GM12878 (cell line): Measurements from ENCODE around the gene TMEM182. TPM values are rescaled to one million over a fixed set of nuclear protein-coding genes. Genes with fewer than 3 reads are reported as not detected.

ENCODE experiments used
- ATAC-seq: fragments of 200-7000 bp; cut with Tn5 transposase; 3 replicates; pipeline ENCODE4 v1.9.1; 2020; ENCODE audit warnings: mild to moderate bottlenecking, moderate library complexity
- BruUV-seq: library from RNA; stranded (reverse); fragments of 400-500 nt; replicated peaks from 2 replicates; lab custom pipeline; 2021; lab: Mats Ljungman, UMichigan
- CTCF ChIA-PET: fragments of 300-600 bp; sonication (Branson Sonifier 250); formaldehyde crosslinking; extraction: SDS; loops from one replicate; lab custom pipeline; 2021; ENCODE audit warnings: inconsistent platforms; lab: Yijun Ruan, JAX
- POLR2A ChIA-PET: fragments of 350-600 bp; formaldehyde crosslinking; extraction: SDS; loops from one replicate; lab custom pipeline; 2021; ENCODE audit warnings: inconsistent platforms; lab: Charles Lee
- RAD21 ChIA-PET: fragments of 300-600 bp; sonication (Branson Sonifier 250); formaldehyde crosslinking; loops from one replicate; lab custom pipeline; 2023; ENCODE audit warnings: antibody characterized with exemption; ENCODE audit not compliant: unreplicated experiment; lab: Charles Lee
- SMC1A ChIA-PET: fragments of 300-600 bp; sonication (Branson Sonifier 250); formaldehyde crosslinking; loops from one replicate; lab custom pipeline; 2023; ENCODE audit not compliant: unreplicated experiment, uncharacterized antibody; lab: Charles Lee
- DNase-seq: peaks from one replicate; pipeline ENCODE4 v3.0.0-alpha.2; 2011; ENCODE audit warnings: low read depth, low spot score
- FAIRE-seq: peaks from 3 replicates; lab custom pipeline; 2011; peaks lifted over from hg19 to GRCh38; lab: Jason Lieb, UNC
- H2AFZ ChIP-seq: 2 replicates; pipeline ENCODE4 v1.6.0; 2011; ENCODE audit warnings: low read depth, low read length, control low read depth; ENCODE audit not compliant: control insufficient read depth
- H3K27ac ChIP-seq: 2 replicates; pipeline ENCODE4 v1.5.1; 2011; ENCODE audit warnings: control low read depth; ENCODE audit not compliant: control insufficient read depth, insufficient read depth
- H3K27me3 ChIP-seq, 2 experiments: replicated peaks in 1 of 2; 2 replicates each; pipeline versions ENCODE4 v1.6.0 to v1.6.1; 2011; ENCODE audit warnings: low read length in 1 of 2; ENCODE audit not compliant: control insufficient read depth in 2 of 2, insufficient read depth in 2 of 2
- H3K36me3 ChIP-seq, 2 experiments: 2 replicates each; pipeline ENCODE4 v1.5.1; 2011; ENCODE audit warnings: low read length in 1 of 2; ENCODE audit not compliant: control insufficient read depth in 2 of 2, insufficient read depth in 2 of 2
- H3K4me1 ChIP-seq: 2 replicates; pipeline ENCODE4 v1.6.1; 2011; ENCODE audit warnings: mild to moderate bottlenecking, low read length, moderate library complexity, mixed read lengths; ENCODE audit not compliant: control insufficient read depth, insufficient read depth
- H3K4me2 ChIP-seq: 2 replicates; pipeline ENCODE4 v1.6.0; 2011; ENCODE audit warnings: control low read depth; ENCODE audit not compliant: control insufficient read depth, insufficient read depth
- H3K4me3 ChIP-seq: fragments of 200-600 bp; sonication (generic); 2 replicates; pipeline ENCODE4 v1.5.1; 2016
- H3K79me2 ChIP-seq: 2 replicates; pipeline ENCODE4 v1.6.0; 2011; ENCODE audit warnings: low read length; ENCODE audit not compliant: control insufficient read depth, insufficient read depth
- H3K9ac ChIP-seq: 2 replicates; pipeline ENCODE4 v1.8.0; 2011; ENCODE audit warnings: low read length, control low read depth, mixed read lengths; ENCODE audit not compliant: control insufficient read depth, insufficient read depth
- H3K9me3 ChIP-seq: replicated peaks from 3 replicates; pipeline ENCODE4 v1.5.1; 2011; ENCODE audit warnings: mild to moderate bottlenecking, low read length; ENCODE audit not compliant: control insufficient read depth, insufficient read depth
- H4K20me1 ChIP-seq: 2 replicates; pipeline ENCODE4 v1.6.0; 2011; ENCODE audit not compliant: control insufficient read depth, insufficient read depth
- GABPA ChIP-seq: IDR thresholded peaks from 2 replicates; pipeline ENCODE4 v1.6.1; 2014; ENCODE audit warnings: antibody characterized with exemption, low read depth, mild to moderate bottlenecking, inconsistent platforms
- IKZF1 ChIP-seq: fragments of 450-650 bp; conservative IDR thresholded peaks from 2 replicates; pipeline ENCODE4 v1.6.1; 2017; ENCODE audit warnings: antibody characterized with exemption, mild to moderate bottlenecking
- IRF3 ChIP-seq: fragments of 450-650 bp; IDR thresholded peaks from 2 replicates; pipeline ENCODE4 v1.6.1; 2014; ENCODE audit warnings: mild to moderate bottlenecking
- NBN ChIP-seq: fragments of 450-650 bp; IDR thresholded peaks from 2 replicates; pipeline ENCODE4 v1.6.1; 2016
- RFX5 ChIP-seq: IDR thresholded peaks from 2 replicates; pipeline ENCODE4 v1.6.1; 2011; ENCODE audit warnings: low read depth, low read length, improper control_type of control experiment
- SMC3 ChIP-seq: IDR thresholded peaks from 2 replicates; pipeline ENCODE4 v1.6.1; 2011; ENCODE audit warnings: low read length, improper control_type of control experiment, borderline replicate concordance
- TCF12 ChIP-seq: IDR thresholded peaks from 2 replicates; pipeline ENCODE4 v1.6.1; 2011; ENCODE audit warnings: low read depth, mild to moderate bottlenecking, low read length
- ZNF207 ChIP-seq: fragments of 450-650 bp; IDR thresholded peaks from 2 replicates; pipeline ENCODE4 v1.6.1; 2014; ENCODE audit warnings: antibody characterized with exemption, mild to moderate bottlenecking, borderline replicate concordance
- ZNF24 ChIP-seq: fragments of 450-650 bp; IDR thresholded peaks from 2 replicates; pipeline ENCODE4 v1.6.1; 2017; ENCODE audit warnings: antibody characterized with exemption, mild to moderate bottlenecking
- WGBS: methylation state at CpG from one replicate; pipeline ENCODE4 v1.1.6; 2016; ENCODE audit warnings: low lambda C conversion rate; ENCODE audit not compliant: insufficient replicate concordance, insufficient coverage; ENCODE audit errors: missing lambda C conversion rate; 5-methylcytosine and 5-hydroxymethylcytosine counted together
- in situ Hi-C: fragments of 300-500 bp; cut with MboI; formaldehyde crosslinking; loops from 9 replicates; pipeline ENCODE4 v1.14.3; 2018; ENCODE audit warnings: mixed read lengths
- intact Hi-C: fragments of 100-400 bp; cut with micrococcal nuclease; formaldehyde crosslinking; loops from one replicate; pipeline ENCODE4 v1.14.2; 2022; ENCODE audit not compliant: unreplicated experiment
- polyA plus RNA-seq, 11 experiments: library from polyadenylated mRNA; depleted of rRNA in 4 of 11; unstranded in 6 of 11; stranded (reverse) in 5 of 11; fragments of >200 nt; fragmentation: Nextera tagmentation in 4 of 11; fragmentation: Illumina TruSeq in 1 of 11; extraction: Ambion mirVana in 4 of 11; extraction: Trizol in 1 of 11; gene quantifications; 1 replicate in 1 of 11; 2 replicates in 10 of 11; pipeline versions ENCODE4 v1.2.1 to v1.2.3, GENCODE V29; 2011 to 2016; ENCODE audit warnings: inconsistent platforms in 2 of 11, missing spikeins in 2 of 11, low read depth in 1 of 11
- total RNA-seq, 4 experiments: library from RNA; depleted of rRNA in 3 of 4; stranded (reverse); fragments of >200 nt in 3 of 4; fragmentation: Illumina TruSeq in 1 of 4; extraction: Trizol in 1 of 4; gene quantifications; 2 replicates each; pipeline versions ENCODE4 v1.2.1 to v1.2.3, GENCODE V29; 2013 to 2021

The TMEM182 gene
- total and polyA plus RNA-seq, 10 of the 15 experiments (the other 5 are each of a cell fraction or from before 2014, with no cell fraction given), result 1.8 to 5.4 (median 3.1) TPM

GRCh38 chr2:102843764-102844443 lies 82.1 kb downstream of the TMEM182 start:
- peaks cover 0 to 1% of the 10 kb centered on the region in 2 experiments; a peak in 2 of 4 replicates for H3K27me3 ChIP-seq
- ChIA-PET SMC1A (no interaction called here), POLR2A (no interaction called here), CTCF (interaction anchor here (1.3 kb wide), 1 partner anchor 318 kb away, joined by 3 read pairs; no protein-coding TSS in a partner anchor), RAD21 (no interaction called here)
- no peak for FAIRE-seq
- H3K9me3 ChIP-seq, result no peaks in the 10 kb centered on the region
- no peaks in the 10 kb centered on the region for H3K4me1 ChIP-seq
- H3K4me2 ChIP-seq, result no peak overlapping the region
- no peaks in the 10 kb centered on the region for H4K20me1 ChIP-seq
- H3K4me3 ChIP-seq, result no peak overlapping the region
- no TSS peak for BruUV-seq
- H3K9ac ChIP-seq, result no peak overlapping the region
- H3K36me3 ChIP-seq, result no peaks in the 10 kb centered on the region
- intact Hi-C loops (loop anchor here (5.0 kb wide), 2 partner anchors 318 to 1568 kb away; no protein-coding TSS in a partner anchor), in situ Hi-C loops (no loop called here)
- no peaks in the 10 kb centered on the region for H3K79me2 ChIP-seq
- no peak overlapping the region for H2AFZ ChIP-seq
- DNase-seq, result no peak
- 24% methylated on average over 4 of the region's 4 CpGs for WGBS
- TF ChIP-seq IKZF1 (no peak), TCF12 (no peak), GABPA (no peak), IRF3 (no peak), SMC3 (no peak), ZNF207 (no peak), NBN (no peak), RFX5 (no peak), ZNF24 (no peak)
- H3K27ac ChIP-seq, result no peak overlapping the region
- no peak for ATAC-seq
